HG02943 (cell line): ENCODE results near the gene INTU.
"Not testable (repeated sequence)": the region's sequence is repeated elsewhere in the genome, so short reads cannot be mapped to it uniquely, and the experiment has no call there.

Experiments used
- ATAC-seq: cut with Tn5 transposase; IDR thresholded peaks from one replicate; pipeline ENCODE4 v1.9.1; 2021; ENCODE audit warnings: mild to moderate bottlenecking, low read depth, moderate library complexity; ENCODE audit not compliant: unreplicated experiment

Gene INTU

DNA sequence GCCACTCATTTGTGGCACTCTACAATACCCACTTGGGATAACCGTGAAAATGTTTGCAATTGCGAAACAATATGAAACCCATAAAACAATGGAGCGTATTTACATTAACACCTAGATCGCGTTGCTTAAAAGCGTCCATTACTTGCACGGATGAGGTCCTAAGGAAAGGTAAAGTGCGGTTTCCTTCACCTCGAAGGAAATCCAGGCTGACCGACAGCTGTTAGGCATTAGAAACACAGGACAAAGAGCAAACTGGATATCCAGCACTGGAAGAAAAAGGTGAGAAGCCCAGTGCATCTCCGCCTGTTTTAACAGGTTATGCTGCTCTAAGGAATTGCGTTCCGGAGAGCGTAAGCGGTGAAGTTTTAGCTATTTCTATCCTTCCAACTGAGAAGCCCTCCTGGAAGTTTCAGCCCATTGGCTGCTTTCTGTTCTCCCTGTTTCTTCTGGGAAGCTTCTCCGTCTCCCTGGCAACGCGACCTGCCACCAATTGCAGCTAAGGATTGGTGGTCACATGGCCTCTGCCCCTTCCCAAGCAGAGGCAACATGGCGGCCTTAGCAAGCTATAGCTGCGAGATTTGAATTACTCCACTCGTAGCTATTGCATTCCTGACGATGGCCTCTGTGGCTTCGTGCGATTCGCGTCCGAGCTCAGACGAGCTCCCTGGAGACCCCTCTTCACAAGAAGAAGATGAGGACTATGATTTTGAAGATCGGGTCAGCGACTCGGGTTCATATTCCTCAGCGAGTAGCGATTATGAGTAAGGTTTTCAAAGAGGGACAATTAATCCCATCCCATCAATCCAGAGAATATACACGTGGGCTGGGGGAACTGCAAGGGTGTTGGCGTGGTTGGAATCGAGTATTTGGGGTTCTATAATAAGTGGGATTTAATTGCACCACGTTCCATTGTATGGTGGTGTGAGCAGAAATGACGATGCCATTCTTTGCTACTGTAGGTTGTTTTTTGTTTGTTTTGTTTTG lies at the start of gene INTU:
INTU (plus strand) TSS at position 538 of the 984 bp plus-strand sequence; CDS start at position 616, 78 bp downstream.
- peak; percentile 97 for ATAC-seq

DNA sequence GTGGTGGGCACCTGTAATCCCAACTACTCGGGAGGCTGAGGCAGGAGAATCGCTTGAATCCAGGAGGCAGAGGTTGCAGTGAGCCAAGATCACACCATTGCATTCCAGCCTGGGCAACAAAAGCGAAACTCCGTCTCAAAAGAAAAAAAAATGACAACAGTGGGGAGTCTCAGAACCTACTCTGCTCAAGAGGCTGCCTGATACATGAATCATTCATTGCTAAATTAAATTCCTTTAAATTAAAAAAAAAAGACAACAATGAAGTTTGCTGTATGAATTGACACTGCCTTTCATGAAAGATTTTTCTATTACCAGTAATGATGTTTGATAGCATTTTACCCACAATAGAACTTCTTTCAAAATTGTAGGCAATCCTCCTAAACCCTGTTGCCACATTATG lies 46.3 kb upstream of the INTU start:
- not testable (repeated sequence) for ATAC-seq

DNA sequence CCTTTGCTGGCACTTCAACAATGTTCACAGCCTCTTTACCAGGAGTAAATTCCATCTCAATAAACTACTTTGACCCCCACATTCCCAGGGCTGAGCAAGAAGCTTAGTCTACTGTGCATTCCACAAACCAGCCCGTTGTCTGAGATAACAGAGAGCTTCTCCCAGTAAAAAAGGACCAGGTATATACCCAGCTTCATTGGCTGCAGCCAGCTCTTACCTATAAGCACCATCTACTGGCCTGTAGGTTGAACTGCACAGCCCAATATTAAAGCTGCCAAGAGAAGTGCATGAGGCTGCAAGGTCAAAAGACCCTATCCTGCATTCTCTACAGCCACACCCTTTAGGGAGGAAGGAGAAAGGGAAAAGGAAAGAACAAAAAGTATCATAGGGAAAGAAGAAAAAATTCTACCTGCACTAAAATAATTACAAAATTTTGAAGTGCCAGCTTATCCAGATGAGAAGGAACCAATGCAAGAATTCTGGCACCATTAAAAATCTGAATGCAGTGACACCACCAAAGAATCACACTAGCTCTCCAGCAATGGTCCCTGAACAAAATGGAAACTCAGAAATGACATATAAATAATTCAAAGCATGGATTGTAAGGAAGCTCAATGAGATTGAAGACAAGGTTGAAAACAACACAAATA lies 45.7 kb upstream of the INTU start:
- ATAC-seq = peak; percentile 100

DNA sequence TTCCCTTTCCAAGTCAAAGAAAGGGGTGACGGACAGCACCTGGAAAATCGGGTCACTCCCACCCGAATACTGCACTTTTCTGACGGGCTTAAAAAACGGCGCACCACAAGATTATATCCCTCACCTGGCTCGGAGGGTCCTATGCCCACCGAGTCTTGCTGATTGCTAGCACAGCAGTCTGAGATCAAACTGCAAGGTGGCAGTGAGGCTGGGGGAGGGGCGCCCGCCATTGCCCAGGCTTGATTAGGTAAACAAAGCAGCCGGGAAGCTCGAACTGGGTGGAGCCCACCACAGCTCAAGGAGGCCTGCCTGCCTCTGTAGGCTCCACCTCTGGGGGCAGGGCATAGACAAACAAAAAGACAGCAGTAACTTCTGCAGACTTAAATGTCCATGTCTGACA lies 43.6 kb upstream of the INTU start:
- not testable (repeated sequence) for ATAC-seq

DNA sequence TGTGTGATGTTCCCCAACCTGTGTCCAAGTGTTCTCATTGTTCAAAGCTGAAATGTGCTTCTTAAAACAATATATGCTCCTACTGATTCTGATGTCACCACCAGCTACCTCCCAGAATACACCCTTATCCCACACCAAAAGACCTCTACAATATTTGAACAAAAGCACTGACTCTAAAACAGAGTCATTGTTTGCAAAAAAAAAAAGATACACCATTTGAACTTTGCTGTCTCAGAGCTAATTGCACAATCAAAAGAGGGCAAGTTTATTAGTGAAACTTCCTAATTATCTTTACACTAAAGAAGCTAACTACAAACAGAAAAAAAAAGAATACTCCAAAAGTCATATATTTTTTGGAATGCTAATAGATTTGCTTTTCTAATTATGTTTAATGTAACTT lies 34.1 kb upstream of the INTU start:
- no peak for ATAC-seq

DNA sequence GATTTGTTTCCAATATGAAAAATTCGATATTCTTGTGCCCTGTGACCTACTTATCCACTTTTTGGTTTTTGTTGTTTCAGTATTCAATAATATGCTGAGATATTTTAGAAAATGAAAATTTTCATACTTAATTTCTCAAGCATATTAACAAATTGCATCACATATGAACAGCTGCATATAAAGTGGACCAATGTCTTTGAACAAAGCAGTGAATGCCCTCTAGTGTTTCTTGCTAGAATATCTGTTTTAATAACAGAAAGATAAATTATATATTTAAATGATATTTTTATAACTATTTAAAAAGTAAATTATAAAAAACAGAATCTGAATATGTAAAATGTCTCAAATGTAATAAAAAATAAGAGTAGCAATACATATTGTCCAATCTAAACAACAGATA lies 31.7 kb upstream of the INTU start:
- no peak for ATAC-seq

DNA sequence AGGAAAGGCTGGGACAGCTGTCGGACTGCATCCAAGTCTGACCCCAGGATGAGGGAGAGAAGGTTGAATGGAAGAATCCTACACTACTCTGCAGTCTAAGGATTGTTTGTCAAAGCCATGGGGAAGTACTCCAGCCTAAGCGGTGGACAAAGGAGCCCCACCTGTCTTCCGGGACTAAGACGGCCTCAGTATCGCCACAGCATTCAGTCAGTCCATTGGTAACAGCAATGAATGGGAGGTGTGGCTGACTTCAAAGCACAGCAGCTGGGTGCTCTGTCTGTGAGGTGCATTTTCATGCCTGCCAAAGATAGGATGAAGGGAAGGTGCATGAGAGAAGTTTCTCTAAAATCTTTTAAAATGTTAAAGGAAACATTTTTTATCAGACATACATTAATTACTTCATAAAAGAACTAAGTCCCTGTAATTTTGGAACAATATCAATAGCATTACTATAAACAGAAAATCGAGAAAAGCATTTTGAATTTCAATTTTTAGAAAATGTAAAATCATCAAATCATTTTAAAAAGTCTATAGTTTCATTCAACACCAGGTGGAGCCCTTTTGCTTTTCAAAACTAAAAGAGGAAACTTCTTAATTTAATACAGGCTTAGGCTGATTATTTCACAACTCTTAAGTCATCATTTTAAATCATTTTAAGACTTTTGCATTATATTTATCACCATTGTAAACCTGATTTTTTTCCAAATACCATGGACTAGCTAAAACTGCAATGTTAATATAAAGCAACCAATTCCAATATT lies 27.6 kb upstream of the INTU start:
- ATAC-seq = no peak

DNA sequence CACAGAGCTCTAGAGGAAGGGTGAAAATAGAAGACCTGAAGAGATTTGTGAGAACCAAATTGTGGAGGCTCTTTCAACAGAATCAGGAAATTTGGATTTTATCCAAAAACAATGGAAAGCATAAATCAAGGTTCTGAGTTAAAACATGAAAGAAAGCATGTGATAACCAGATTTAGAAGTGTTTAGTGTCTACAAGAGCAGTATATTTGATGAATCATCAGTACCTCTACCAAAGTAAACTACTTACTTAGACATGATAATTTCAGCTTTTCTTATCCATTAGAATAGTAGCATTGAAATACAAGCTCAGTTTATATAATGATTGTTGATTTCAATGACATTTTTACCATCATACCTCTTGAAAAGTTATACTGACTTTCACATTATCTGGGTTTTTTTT lies 25.9 kb upstream of the INTU start:
- ATAC-seq = no peak

DNA sequence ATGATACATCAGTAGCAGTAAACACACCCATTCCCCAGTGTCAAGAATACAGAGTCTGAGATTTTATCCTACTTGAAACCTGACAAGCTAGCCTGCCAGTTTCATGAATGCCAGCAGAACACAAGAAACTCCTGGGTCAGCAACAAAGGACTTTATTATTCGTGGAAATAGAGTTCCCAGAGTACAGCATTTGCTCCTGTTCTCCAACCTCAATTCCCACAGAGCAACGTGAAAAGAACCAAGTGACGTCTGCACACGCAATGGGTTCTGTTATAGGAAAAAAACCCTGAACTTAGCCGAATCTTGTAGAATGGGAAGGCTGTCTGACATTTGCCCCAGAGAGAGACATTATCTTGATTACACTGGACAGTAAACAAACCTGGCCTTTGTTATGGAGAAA lies 23.3 kb upstream of the INTU start:
- ATAC-seq = no peak

DNA sequence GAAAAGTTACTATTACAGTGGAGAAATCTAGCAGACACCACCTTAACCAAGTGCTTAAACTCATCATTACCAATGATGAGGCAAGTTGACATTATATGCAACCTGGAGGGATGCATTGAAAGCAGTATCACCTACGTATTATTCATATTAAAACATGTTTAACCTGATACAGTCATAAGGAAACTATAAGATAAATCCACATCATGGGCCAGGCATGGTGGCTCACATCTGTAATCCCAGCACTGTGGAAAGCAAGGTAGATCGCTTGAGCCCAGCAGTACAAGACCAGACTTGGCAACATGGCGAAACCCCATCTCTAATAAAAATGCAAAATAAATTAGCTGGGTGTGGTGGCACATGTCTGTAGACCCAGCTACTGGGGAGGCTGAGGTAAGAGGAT lies 22.3 kb upstream of the INTU start:
- no peak for ATAC-seq

DNA sequence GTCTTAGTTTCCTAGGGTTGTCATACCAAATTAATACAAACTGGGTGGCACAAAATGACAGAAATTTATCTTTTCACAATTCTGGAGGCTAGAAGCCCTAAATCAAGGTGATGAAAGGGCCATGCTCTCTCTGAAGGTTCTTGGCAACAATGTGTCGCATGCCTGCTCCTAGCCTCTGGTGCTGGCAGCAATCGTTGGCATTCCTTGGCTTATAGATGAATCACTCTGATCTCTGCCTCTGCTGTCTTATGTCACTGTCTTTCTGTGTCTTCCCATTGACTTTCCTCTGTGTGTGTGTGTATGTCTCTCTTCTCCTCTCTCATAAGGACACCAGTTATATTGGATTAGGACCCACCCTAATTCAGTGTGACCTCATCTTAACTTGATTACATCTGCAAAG lies 15.9 kb upstream of the INTU start:
- no peak for ATAC-seq

DNA sequence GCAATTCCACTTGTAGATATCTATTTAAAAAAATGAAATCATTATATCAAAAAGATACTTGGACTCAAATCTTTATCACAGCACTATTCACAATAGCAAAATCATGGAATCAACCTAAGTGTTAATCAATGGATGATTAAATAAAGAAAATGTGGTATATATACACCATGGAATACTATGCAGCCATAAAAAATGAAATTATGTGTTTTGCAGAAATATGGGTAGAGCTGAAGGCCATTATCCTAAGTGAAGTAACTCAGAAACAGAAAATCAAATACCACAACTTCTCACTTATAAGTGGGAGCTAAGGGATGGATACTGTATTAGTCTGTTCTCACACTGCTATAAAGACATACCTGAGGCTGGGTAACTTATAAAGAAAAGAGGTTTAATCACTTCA lies 14.3 kb upstream of the INTU start:
- no peak for ATAC-seq

DNA sequence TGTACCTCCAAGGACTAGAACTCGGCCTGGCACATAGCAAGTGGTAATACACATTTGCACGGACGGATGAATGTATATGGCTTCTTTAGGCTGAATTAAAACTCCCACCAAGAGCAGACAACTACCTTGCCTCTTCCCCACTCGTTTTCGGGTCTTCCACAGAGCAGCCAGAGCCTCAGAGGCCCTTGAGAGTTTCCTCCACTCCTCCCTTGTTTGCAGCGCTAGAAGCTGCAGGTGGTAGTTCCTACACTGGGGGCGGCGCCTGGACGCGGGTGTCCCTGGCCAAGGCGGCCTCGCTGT lies 10.2 kb upstream of the INTU start:
- ATAC-seq = no peak

DNA sequence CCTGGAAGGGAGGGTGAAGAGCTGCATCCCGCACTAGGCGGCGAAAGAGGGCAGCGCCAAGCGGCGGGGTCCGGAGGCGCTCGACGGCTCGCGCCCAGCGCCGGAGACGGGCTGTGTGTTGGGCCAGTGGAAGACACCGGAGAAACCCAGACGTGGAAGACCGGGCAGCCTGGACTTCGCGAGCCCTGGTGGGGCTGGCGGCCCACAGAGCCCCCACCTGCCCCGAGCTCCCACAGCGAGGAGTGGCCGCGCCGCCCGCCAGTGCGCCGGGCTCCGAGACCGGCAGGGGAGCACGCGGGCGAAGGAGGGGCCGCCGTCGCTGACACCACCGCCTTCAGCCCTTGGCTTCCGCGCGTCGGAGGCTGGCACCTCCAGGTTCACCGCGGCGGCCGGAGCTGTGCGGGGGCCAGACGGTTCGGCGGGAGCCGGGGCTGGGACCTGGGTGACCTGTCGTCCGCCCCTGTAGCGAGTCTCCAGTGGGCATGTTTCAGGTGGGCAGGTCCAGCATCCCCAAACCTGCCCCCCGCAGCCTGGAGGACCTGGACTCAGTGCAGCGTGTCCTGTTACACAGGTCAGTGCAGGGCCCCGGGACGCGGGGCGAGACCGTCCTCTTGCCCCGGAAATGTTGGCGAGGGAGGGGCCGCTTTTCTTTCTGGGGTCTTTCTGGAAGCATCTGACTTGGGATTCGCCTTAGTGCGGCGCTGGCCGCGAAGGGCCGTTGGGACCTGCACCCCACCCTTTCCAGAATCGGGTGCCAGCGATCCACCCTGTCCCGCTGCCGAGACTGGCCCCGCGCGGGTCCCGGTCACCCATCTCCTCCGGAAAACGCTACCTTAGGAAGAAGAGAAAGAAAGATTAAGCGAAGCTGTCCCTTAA lies 9.6 kb upstream of the INTU start:
- no peak for ATAC-seq

DNA sequence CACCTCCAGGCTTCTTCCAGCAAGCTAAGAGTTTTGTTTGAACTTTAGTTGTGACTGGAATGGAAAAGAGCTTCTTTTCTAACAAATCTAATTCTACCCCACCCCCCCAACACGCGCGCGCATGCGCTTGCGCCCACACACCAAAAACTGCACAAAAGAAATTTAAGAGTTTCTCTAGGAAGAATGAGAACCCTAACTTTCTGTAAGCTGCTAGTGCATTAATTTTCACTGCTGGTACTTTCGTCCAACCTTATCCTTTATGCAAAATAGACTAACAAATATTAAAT lies 9.0 kb upstream of the INTU start:
- ATAC-seq = no peak

DNA sequence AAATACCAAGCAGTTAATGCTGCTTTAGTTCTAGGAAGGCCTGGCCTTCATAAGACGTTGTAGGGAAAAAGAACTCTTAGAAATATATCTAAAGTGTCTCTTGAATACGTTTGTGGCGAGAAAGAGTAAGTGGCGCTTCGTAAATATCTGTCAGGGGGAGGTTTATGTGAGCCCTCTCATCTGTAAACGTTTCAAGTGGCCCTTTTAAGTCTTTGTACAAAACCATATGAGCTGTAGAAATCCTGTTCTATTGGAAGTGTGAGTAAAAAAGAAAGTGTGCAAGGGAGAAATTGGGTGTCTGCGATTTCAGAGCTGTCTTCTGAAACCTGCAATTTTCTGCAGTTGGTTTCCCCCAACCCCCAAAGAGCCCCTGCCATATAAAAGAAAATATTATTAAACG lies 8.6 kb upstream of the INTU start:
- no peak for ATAC-seq

DNA sequence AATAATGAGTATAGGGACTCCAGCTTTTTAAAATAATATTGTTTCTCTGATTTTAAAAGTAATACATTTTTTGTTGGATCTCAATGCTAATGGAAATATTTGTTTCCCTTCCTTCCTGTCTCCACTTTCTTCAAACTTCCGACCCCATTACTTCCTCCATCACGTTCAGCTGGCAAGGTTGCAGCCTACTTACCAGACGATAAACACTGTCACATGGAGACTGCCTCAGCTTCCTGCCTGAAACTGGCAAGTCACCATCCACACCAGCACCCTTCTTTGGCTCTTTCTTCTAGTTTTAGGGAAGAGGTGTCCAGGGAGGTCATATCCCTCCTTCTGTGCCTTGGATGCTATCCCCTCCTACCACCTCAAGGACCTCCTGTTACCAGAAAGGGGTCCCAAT lies 3.4 kb upstream of the INTU start:
- ATAC-seq = no peak

DNA sequence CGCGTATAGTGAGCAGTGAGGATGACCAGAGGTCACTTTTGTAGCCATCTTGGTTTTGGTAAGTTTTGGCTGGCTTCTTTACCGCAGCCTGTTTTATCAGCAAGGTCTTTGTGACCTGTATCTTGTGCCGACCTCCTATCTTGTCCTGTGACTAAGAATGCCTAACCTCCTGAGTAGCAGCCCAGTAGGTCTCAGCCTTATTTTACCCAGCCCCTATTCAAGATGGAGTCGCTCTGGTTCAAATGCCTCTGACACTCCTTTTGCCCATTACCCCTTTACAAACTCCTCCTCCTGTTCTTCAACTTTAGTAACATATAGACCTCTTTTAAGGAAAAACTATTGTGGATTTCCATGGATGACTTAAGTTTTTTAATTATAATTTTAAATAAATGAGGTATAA lies 2.6 kb upstream of the INTU start:
- no peak for ATAC-seq

DNA sequence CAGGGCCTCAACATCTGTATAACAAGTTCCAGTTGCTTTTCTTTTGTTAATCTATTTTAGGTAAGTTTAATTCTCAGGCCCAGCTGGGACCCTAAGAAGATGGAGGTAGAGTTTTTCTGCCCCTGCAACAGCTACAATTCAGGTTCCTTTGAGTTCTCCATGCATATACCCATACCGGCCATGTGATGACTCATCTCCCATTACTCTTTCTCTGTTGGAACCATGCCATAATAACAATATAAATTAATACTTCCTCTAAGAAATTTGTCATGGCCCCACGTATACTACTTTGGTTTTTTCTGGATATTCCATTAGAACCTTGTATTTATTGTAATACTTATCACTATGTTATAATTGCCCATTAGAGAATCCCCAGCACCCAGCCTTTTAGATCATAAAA lies 1.3 kb upstream of the INTU start:
- no peak for ATAC-seq

DNA sequence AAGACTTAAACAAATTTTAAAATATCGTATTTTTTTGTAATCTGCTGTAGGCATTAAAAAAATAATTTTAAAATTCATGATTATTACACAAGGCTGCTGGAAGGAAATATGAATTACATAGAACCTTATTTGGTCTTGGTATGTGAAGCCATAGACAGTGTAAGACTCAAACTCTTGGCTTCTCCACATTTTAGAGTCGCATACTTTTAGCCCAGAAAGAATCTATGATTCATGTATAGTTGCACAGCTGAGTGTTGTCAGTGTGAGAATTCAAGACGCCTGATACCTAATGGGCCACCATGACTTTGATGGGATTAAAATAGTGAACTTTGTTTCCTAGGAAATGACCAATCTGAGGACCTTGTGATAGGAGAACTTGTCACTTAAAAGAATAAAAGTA lies 1.4 kb downstream of the INTU start:
- ATAC-seq = no peak

DNA sequence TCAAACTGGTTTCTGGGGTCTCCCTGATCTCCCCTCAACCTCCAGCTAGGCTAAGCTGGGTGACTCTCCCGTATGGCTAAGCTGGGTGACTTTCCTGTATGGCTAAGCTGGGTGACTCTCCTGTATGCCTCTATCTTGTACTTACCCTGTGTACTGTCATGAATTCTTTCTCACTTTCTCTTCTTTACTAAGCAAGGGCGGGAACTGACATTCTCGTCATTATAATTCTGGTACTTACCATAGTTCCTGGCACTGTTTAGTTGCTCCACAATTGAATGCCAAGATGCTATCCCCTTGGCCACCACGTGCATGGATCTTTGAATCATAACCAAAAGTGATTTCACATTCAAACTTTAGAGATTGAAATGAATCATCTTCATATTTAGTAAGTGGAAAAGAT lies 8.8 kb downstream of the INTU start:
- no peak for ATAC-seq
